ENCODE data around the gene RRN3. TPM values are rescaled to one million over a fixed set of nuclear protein-coding genes. Genes with fewer than 3 reads are reported as not detected.
"Not testable (repeated sequence)": the region's sequence is repeated elsewhere in the genome, so short reads cannot be mapped to it uniquely, and the experiment has no call there.

The RRN3 gene, protein sequence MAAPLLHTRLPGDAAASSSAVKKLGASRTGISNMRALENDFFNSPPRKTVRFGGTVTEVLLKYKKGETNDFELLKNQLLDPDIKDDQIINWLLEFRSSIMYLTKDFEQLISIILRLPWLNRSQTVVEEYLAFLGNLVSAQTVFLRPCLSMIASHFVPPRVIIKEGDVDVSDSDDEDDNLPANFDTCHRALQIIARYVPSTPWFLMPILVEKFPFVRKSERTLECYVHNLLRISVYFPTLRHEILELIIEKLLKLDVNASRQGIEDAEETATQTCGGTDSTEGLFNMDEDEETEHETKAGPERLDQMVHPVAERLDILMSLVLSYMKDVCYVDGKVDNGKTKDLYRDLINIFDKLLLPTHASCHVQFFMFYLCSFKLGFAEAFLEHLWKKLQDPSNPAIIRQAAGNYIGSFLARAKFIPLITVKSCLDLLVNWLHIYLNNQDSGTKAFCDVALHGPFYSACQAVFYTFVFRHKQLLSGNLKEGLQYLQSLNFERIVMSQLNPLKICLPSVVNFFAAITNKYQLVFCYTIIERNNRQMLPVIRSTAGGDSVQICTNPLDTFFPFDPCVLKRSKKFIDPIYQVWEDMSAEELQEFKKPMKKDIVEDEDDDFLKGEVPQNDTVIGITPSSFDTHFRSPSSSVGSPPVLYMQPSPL
- total RNA-seq: 10 to 100 TPM; 32.9 to 37.2 TPM
- total RNA-seq: 58.0 to 93.9 reads per million in 2 donors

DNA sequence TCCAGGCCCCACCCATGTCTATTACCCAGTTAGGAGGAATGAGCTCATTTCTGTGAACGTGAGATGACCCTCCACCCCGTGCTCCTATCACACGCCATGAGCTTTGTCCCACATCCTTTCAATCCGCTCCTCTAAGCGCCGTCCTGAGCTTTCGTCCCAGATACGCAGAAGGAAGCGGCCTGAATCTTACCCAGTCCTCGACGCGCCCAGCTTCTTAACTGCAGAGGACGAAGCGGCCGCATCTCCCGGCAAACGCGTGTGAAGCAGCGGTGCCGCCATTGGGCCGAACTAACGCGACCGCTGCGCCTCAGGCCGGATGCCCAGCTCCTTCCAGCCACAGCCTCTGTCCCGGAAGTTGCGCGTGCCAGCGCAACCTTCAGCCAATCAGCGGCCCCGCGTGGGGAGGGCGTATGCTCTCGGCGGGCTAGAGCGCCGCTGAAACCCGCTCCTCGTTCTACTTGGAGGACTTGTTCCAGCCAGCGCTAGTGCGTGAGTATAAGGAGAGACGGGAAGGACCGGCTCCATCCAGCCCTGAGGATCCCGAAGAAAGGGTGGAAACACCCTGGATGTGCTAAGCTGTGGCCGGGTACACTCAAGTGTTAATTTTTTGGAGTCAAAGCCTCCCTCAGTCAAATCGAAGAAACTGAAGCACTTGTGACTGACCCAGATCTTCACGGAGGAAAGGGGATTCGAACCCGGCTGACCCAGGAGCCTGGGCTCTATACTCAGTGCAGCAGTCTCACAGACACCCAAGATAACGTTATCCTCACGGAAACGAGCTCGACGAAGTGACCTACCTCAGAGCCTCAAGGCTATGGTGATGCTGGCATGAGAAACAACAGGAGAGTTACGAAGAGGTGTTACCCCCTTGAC is at the start of gene RRN3:
TSS of gene RRN3 (minus strand) at position 318 of the 873 bp plus-strand sequence. CDS start at position 279, 39 bp downstream.
- H3K27me3 Mint-ChIP-seq: not testable (repeated sequence)
- peak; percentile 67 to 73 (median 72) for DNase-seq
- peak; percentile 100 for ATAC-seq

DNA sequence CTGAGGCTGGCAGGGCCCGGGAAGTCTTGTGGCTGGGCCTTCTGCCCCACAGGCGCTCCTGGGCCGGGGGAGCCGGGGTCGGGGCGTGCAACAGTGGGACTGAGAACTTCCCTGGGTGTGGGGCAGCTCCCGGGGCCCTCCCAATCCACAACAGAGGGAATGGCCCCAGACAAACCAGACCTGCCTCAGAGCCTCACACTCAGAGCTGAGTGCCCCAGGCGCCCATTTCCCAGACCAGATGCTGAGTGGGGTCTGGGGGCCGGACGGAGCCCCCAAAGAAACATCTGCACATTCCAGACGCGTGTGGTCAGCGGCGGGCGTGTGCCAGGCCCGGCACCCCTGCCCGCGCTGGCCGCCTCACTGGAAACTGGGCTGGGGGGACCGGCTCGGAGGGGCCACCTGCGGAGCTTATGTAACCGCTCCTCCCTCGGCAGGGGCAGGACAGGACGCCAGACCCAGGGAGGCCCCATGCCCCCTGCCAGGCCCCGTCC is 49.6 kb upstream of the RRN3 start:
- H3K36me3 Mint-ChIP-seq (ENCODE audit: low read depth); H3K9me3 ChIP-seq (ENCODE audit: control insufficient read depth, low read length, poor library complexity, severe bottlenecking); ATAC-seq; H3K27ac Mint-ChIP-seq; H3K4me3 Mint-ChIP-seq; DNase-seq; H3K27me3 Mint-ChIP-seq: not testable (repeated sequence)
- H3K4me1 Mint-ChIP-seq: peaks cover 10% of the 10 kb centered on the region

More for the DNA sequence above, at the start of gene RRN3:
- Mint-ChIP-seq H3K27ac (peak within 1 kb of the TSS; percentile 94), H3K4me1 (peaks cover 17% of the 10 kb centered on the region), H3K4me3 (peak within 1 kb of the TSS; percentile 97)
- H3K9me3 ChIP-seq (ENCODE audit: control insufficient read depth, low read length, poor library complexity, severe bottlenecking); H3K36me3 Mint-ChIP-seq (ENCODE audit: low read depth): not testable (repeated sequence)

DNA sequence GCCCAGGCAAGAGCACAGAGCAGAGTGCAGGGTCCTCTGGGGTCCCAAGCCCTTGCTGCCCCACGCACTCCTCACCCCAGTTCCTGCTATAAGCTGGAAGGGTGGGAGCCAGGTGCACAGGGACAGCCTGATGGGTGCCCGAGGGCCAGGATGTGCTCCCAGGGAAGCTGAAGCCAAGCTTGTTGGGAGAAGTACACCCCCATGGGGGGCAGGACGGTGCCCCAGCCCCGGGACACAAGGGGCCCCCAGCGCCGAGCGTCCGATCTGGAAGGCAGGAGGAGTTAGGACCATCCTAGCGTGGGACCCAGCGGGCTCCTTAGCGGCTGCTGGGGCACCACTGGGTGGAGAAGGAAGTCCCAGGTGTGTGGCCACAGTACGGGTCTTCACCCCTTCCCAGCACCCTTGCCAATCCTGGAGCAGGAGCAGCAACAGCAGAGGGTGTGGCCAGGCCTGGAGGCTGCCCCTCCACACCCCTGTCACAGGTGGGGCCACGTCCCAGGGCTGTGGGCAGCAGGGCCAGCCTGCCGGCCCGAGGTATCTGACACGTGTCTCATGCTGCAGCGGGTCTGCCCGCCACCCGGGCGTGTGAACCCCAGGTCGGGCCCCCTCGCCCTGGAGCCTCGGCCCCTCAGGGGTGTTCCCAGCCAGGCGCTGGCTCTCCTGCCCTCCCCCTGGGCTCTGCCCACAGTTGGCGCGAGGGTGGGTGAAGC is 49.0 kb upstream of the RRN3 start:
- ATAC-seq; H3K36me3 Mint-ChIP-seq (ENCODE audit: low read depth); H3K9me3 ChIP-seq (ENCODE audit: control insufficient read depth, low read length, poor library complexity, severe bottlenecking); DNase-seq; H3K27ac Mint-ChIP-seq; H3K27me3 Mint-ChIP-seq; H3K4me3 Mint-ChIP-seq: not testable (repeated sequence)
- peaks cover 10% of the 10 kb centered on the region for H3K4me1 Mint-ChIP-seq

DNA sequence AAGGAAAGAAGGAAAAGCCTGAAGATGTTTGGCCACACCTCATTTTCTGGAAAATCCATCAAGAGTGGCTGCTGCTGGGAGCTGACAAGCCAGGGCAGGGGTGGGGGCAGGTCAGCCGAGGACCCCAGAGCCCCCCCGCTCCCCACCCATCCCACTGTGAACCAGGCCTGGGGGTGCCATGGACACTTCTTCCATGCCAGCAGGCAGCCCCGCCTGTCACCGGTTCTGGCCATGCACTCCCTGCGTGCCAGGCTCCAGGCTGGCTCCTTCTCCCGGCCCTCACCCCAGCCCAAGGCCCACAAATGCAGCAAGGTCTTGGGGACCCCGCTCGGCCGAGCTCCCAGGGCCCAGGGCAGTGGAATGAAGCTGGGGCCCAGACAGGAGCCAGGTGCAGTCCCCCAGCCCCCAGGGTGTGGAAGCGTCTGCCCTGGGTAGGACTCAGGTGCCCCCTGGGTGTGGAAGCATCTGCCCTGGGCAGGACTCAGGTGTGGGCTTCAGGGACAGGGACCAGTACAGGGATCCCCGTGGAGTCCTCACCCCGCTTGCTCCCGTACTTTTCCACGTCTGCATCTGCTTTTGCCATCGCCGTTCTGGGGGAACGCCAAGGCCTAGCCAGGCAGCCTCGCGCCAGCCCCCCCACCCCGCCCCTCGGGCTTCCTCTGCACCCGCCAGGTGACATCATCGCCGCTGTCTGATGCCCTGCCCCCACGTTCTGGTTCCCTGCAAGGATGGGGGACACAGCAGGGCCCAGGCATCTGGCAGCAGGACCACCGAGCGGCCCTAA is 48.2 kb upstream of the RRN3 start:
- not testable (repeated sequence) for H3K27me3 Mint-ChIP-seq

DNA sequence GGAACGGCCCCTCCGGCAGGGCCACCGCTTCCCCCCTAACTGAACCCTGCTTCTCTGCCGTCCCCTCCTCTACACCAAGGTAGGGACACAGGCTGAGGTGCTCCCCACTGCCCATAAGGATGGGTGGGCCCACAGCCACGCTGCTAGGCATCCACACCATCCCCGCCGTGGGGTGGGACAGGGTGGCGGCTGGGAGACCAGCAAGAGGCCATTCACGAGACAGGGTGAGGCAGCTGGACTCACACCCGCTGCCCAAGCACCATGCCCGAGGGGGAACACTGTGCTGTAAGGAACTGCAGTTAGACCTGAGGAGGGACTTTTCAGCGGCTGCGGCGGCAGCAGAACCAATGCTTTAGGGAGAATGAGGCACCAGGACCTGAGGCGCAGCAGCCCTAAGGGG is 47.5 kb upstream of the RRN3 start:
- Mint-ChIP-seq H3K4me3 (no peak overlapping the region), H3K27ac (no peak overlapping the region), H3K4me1 (peaks cover 10% of the 10 kb centered on the region), H3K27me3 (no peaks in the 10 kb centered on the region), H3K36me3 (ENCODE audit: low read depth) (no peaks in the 10 kb centered on the region)
- H3K9me3 ChIP-seq (ENCODE audit: control insufficient read depth, low read length, poor library complexity, severe bottlenecking): no peaks in the 10 kb centered on the region
- DNase-seq: no peak
- ATAC-seq: no peak

More for the DNA sequence above, 48.2 kb upstream of the RRN3 start:
- not testable (repeated sequence) for H3K27ac Mint-ChIP-seq; DNase-seq; ATAC-seq; H3K9me3 ChIP-seq (ENCODE audit: control insufficient read depth, low read length, poor library complexity, severe bottlenecking); H3K36me3 Mint-ChIP-seq (ENCODE audit: low read depth); H3K4me3 Mint-ChIP-seq
- H3K4me1 Mint-ChIP-seq: peaks cover 10% of the 10 kb centered on the region

DNA sequence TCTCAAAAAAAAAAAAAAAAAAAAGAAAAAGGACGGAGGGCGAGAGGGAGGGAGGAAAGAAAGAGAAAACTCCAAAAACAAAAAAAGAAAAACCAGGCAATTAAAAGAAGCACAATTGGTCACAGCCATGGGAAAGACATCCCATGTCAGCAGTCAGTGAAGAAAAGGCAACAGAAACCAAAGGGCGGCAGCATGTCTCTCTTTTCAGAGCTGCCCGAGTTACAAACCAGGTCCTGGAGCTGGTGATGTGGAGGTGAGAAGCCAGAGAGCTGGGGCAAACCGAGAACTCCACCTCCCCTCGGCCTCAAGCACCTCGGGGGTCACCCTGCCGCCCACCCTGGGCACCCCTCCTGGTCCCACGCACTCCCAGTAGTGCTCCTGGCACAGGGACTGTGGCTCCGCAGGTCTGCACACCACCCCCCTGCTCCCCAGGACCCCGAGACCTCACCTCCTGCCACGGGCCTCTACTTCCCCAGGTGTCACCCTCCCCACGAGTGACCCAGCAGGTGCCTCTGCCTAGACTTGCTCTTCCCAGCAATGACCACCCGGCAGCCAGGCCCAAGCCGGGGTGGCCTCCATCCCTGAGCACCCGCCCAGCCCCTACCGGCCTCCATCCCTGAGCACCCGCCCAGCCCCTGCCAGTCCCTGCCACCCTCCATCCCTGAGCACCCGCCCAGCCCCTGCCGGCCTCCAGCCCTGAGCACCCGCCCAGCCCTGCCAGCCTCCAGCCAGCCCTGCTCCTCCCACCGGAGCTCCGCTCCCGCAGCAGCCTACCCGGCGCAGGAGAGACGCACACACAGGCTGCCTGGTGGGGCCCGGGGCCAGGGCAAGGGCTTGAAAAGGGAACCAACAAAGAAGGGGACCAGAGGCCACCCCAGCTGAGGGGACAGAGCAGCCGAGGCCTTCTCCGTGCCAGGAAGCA is 46.6 kb upstream of the RRN3 start:
- not testable (repeated sequence) for ATAC-seq

DNA sequence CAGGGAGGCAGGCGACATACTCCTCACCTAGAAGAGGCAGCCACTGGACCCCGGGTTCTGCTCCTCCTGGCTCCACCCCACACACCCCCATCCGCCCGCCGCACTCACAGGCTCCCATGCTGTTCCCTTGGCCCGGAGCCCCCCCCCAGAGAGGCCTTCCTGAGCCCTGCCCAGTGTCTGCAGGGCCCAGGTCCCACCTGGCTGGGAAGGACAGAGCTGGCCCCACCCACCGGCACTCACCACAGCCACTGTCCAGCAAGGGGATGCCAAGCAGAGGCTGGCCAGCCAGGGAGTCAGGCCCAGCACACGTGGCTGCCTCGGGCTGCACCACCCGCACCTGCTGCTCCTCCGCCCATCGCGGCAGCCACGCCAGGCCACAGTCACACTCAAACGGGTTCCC is 43.4 kb upstream of the RRN3 start:
- H3K4me3 Mint-ChIP-seq; ATAC-seq; H3K4me1 Mint-ChIP-seq; H3K27ac Mint-ChIP-seq; H3K36me3 Mint-ChIP-seq (ENCODE audit: low read depth); DNase-seq; H3K9me3 ChIP-seq (ENCODE audit: control insufficient read depth, low read length, poor library complexity, severe bottlenecking); H3K27me3 Mint-ChIP-seq: not testable (repeated sequence)

More for the DNA sequence above, 46.6 kb upstream of the RRN3 start:
- H3K4me1 Mint-ChIP-seq; H3K4me3 Mint-ChIP-seq; H3K27me3 Mint-ChIP-seq; H3K27ac Mint-ChIP-seq; DNase-seq; H3K36me3 Mint-ChIP-seq (ENCODE audit: low read depth); H3K9me3 ChIP-seq (ENCODE audit: control insufficient read depth, low read length, poor library complexity, severe bottlenecking): not testable (repeated sequence)

DNA sequence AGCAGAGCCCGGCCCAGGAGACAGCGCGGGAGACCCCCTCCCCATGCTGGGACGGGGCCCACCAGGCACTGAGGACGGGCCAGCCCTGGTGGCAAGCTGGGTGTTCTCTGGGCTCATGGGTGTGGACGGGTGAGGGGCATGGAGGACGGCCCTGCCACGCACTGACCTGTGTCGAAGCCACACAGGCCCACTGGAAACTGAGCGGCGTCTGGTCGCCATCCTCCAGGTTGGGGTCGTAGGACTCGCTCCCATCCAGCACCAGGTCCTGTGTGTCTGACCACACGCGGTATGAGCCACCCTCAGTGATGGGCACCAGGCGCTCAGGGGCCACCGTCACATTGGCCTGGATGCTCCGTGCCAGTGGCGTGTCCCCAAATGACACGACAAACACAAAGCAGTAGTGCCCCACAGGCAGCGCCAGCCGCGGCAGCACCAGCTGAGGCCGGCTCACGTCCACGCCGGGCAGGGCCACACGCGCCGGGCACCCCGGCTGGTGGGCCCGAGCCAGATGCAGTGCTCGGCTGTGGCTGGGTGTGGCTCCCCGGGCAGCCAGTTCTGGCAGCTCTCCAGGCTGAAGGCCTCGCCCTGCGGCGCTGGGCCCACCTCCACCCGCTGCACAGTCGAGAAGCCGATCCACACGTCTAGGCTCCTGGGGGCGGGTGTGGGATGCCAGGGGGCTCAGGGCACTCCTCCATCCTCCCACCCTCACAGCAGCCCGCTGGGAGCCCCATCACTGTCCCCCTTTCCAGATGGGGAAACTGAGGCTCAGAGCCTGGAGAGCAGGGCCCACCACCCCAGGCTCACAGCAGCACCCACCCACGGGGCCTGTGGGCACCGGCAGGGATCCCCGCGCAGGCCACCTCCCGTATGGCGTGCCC is 41.6 kb upstream of the RRN3 start:
- DNase-seq, ATAC-seq, H3K27me3 Mint-ChIP-seq: not testable (repeated sequence)

DNA sequence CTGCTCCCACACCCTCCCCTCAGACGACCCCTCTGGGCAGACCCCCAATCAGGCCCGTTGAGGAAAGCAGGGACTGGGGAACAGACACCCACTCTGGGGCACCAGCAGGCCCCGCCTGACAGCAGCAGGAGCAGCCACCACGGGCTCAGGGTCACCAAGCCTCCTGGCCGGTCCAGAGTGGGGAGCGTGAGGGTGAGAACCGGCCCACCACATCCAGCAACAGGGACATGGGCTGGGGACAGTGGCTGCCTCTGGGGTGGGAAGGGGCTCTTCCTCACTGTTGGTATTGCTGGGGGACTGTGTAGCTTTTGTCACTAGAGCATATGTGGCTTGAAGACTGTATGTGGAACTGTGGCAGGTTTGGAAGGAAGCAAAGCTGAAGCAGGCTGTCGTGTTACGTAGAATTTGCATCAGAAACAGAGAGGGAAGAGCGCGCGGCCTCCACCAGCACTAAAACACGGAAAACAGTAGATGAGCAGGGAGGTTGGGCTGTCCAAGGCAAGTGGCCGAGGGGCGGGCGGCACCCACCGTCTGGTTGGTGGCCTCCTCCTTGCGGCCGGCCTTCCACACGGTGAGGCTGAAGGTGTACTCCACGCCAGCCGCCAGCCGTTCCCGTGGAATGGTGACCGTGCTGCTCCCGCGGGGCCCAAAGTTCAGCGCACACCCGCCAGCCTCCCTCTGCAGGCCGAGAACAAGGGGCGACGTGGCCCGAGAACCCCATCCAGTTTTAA is 40.8 kb upstream of the RRN3 start:
- ATAC-seq; H3K27ac Mint-ChIP-seq; DNase-seq; H3K4me1 Mint-ChIP-seq; H3K4me3 Mint-ChIP-seq; H3K36me3 Mint-ChIP-seq (ENCODE audit: low read depth); H3K9me3 ChIP-seq (ENCODE audit: control insufficient read depth, low read length, poor library complexity, severe bottlenecking); H3K27me3 Mint-ChIP-seq: not testable (repeated sequence)

More for the DNA sequence above, 41.6 kb upstream of the RRN3 start:
- H3K4me1 Mint-ChIP-seq; H3K27ac Mint-ChIP-seq; H3K36me3 Mint-ChIP-seq (ENCODE audit: low read depth); H3K4me3 Mint-ChIP-seq; H3K9me3 ChIP-seq (ENCODE audit: control insufficient read depth, low read length, poor library complexity, severe bottlenecking): not testable (repeated sequence)

DNA sequence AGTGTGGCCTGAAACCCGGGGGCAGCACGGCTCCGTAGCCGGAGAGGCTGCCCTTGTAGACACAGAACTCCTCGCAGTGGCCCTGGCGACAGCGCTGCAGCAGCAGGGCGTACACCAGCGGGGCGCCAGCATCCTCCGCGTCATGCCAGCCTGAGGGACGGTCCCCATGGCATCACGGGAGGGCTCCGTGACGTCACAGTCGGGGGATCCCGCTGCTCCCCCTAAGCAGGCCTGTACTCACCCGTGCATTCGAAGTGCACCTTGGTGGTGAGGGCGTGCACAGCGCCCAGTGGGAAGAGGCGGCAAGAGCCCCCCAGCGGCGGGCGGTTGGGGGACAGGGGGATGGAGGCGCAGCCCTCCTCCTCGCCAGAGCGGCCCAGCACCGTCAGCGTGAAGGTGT is 39.5 kb upstream of the RRN3 start:
- H3K27me3 Mint-ChIP-seq; H3K36me3 Mint-ChIP-seq (ENCODE audit: low read depth); DNase-seq; ATAC-seq; H3K27ac Mint-ChIP-seq; H3K9me3 ChIP-seq (ENCODE audit: control insufficient read depth, low read length, poor library complexity, severe bottlenecking); H3K4me3 Mint-ChIP-seq; H3K4me1 Mint-ChIP-seq: not testable (repeated sequence)

Data from T-helper 17 cell (primary cell).